H9 (cell line): Measurements from ENCODE around the gene HERC4. TPM values are rescaled to one million over a fixed set of nuclear protein-coding genes. Genes with fewer than 3 reads are reported as not detected.

Experiments
- DNase-seq: peaks from one replicate; pipeline ENCODE4 v3.0.0-alpha.2; 2017
- H2AFZ ChIP-seq: one replicate; pipeline ENCODE4 v1.6.1; 2013; ENCODE audit warnings: mild to moderate bottlenecking, low read length, control low read depth, moderate library complexity
- H2AK5ac ChIP-seq: 2 replicates; pipeline ENCODE4 v1.6.1; 2013; ENCODE audit warnings: low read length, control low read depth, mixed read lengths; ENCODE audit not compliant: insufficient read length
- H2BK120ac ChIP-seq: one replicate; pipeline ENCODE4 v1.6.1; 2013; ENCODE audit warnings: low read depth, mild to moderate bottlenecking, low read length, control low read depth, inconsistent platforms; ENCODE audit not compliant: poor library complexity, severe bottlenecking
- H2BK12ac ChIP-seq: 2 replicates; pipeline ENCODE4 v1.6.1; 2013; ENCODE audit warnings: low read length, control low read depth, mixed read lengths, low read depth; ENCODE audit not compliant: insufficient read length
- H2BK15ac ChIP-seq: 2 replicates; pipeline ENCODE4 v1.6.1; 2013; ENCODE audit warnings: low read depth, low read length, control low read depth
- H2BK20ac ChIP-seq: one replicate; pipeline ENCODE4 v1.6.1; 2013; ENCODE audit warnings: low read depth, mild to moderate bottlenecking, low read length, control low read depth, inconsistent platforms; ENCODE audit not compliant: poor library complexity, severe bottlenecking
- H2BK5ac ChIP-seq: 2 replicates; pipeline ENCODE4 v1.6.1; 2013; ENCODE audit warnings: low read length, control low read depth, mixed read lengths; ENCODE audit not compliant: insufficient read length
- H3K14ac ChIP-seq: 2 replicates; pipeline ENCODE4 v1.6.1; 2013; ENCODE audit warnings: low read length, control low read depth; ENCODE audit not compliant: insufficient read depth
- H3K18ac ChIP-seq: 2 replicates; pipeline ENCODE4 v1.6.1; 2013; ENCODE audit warnings: low read depth, mild to moderate bottlenecking, mixed read lengths, low read length, control low read depth; ENCODE audit not compliant: insufficient read length
- H3K23ac ChIP-seq: 2 replicates; pipeline ENCODE4 v1.6.1; 2013; ENCODE audit warnings: low read length, control low read depth, mixed read lengths, low read depth; ENCODE audit not compliant: insufficient read length
- H3K23me2 ChIP-seq: 2 replicates; pipeline ENCODE4 v1.6.1; 2013; ENCODE audit warnings: low read depth, mild to moderate bottlenecking, mixed read lengths, low read length, control low read depth; ENCODE audit not compliant: insufficient read length, poor library complexity, severe bottlenecking
- H3K27ac ChIP-seq: 2 replicates; pipeline ENCODE4 v1.5.1; 2013; ENCODE audit warnings: low read length, control low read depth, mixed read lengths, low read depth; ENCODE audit not compliant: insufficient read length
- H3K27me3 ChIP-seq: 2 replicates; pipeline ENCODE4 v1.6.1; 2013; ENCODE audit warnings: low read length, control low read depth, inconsistent platforms; ENCODE audit not compliant: insufficient read depth
- H3K4ac ChIP-seq: 2 replicates; pipeline ENCODE4 v1.6.1; 2013; ENCODE audit warnings: low read depth, mild to moderate bottlenecking, control low read depth, inconsistent platforms, low read length, moderate library complexity
- H3K4me1 ChIP-seq: 2 replicates; pipeline ENCODE4 v1.6.1; 2013; ENCODE audit warnings: low read length, control low read depth, inconsistent platforms; ENCODE audit not compliant: insufficient read depth
- H3K4me2 ChIP-seq: 2 replicates; pipeline ENCODE4 v1.6.1; 2013; ENCODE audit warnings: low read length, control low read depth, mixed read lengths; ENCODE audit not compliant: insufficient read length, insufficient read depth
- H3K56ac ChIP-seq: 2 replicates; pipeline ENCODE4 v1.6.1; 2013; ENCODE audit warnings: low read depth, mild to moderate bottlenecking, mixed read lengths, low read length, control low read depth; ENCODE audit not compliant: insufficient read length
- H3K79me1 ChIP-seq: 2 replicates; pipeline ENCODE4 v1.6.1; 2013; ENCODE audit warnings: low read depth, mild to moderate bottlenecking, moderate library complexity, low read length, control low read depth, inconsistent platforms; ENCODE audit not compliant: insufficient read depth, poor library complexity, severe bottlenecking
- H3K79me2 ChIP-seq: 2 replicates; pipeline ENCODE4 v1.6.1; 2013; ENCODE audit warnings: low read length, control low read depth, inconsistent platforms; ENCODE audit not compliant: insufficient read depth
- H3K9ac ChIP-seq: 2 replicates; pipeline ENCODE4 v1.6.1; 2013; ENCODE audit warnings: low read length, control low read depth, mixed read lengths; ENCODE audit not compliant: insufficient read length; ENCODE audit errors: extremely low read depth
- H3K9me3 ChIP-seq: one replicate; pipeline ENCODE4 v1.6.1; 2013; ENCODE audit warnings: low read depth, low read length, inconsistent platforms; ENCODE audit not compliant: control insufficient read depth
- H3T11ph ChIP-seq: one replicate; pipeline ENCODE4 v1.6.1; 2013; ENCODE audit warnings: mild to moderate bottlenecking, low read length, control low read depth, inconsistent platforms
- H4K20me1 ChIP-seq: one replicate; pipeline ENCODE4 v1.6.1; 2013; ENCODE audit not compliant: control insufficient read depth, insufficient read length, insufficient read depth
- H4K5ac ChIP-seq: 2 replicates; pipeline ENCODE4 v1.6.1; 2013; ENCODE audit warnings: low read depth, mild to moderate bottlenecking, mixed read lengths, low read length, control low read depth; ENCODE audit not compliant: insufficient read length
- H4K8ac ChIP-seq: replicated peaks from 2 replicates; pipeline ENCODE4 v1.6.1; 2013; ENCODE audit warnings: low read length, control low read depth, mixed read lengths, low read depth; ENCODE audit not compliant: insufficient read length
- H4K91ac ChIP-seq: 2 replicates; pipeline ENCODE4 v1.6.1; 2013; ENCODE audit warnings: low read depth, mild to moderate bottlenecking, moderate library complexity, mixed read lengths, low read length, control low read depth; ENCODE audit not compliant: insufficient read length
- H3K27ac Mint-ChIP-seq, 3 experiments: 2 replicates in 2 of 3; 3 replicates in 1 of 3; pipeline ENCODE4 v1.8.0; 2020 to 2021; ENCODE audit warnings: mixed read lengths in 3 of 3, mild to moderate bottlenecking in 1 of 3, moderate library complexity in 1 of 3
- H3K27me3 Mint-ChIP-seq: 2 replicates; pipeline ENCODE4 v1.8.0; 2021; ENCODE audit warnings: low read depth, mild to moderate bottlenecking, moderate library complexity, mixed read lengths
- H3K36me3 Mint-ChIP-seq, 3 experiments: 2 replicates in 2 of 3; 3 replicates in 1 of 3; pipeline ENCODE4 v1.8.0; 2020 to 2021; ENCODE audit warnings: low read depth in 3 of 3, mixed read lengths in 3 of 3; ENCODE audit not compliant: insufficient read depth in 1 of 3
- H3K4me1 Mint-ChIP-seq, 2 experiments: 2 replicates each; pipeline ENCODE4 v1.8.0; 2020; ENCODE audit warnings: mixed read lengths in 2 of 2
- H3K4me3 Mint-ChIP-seq, 2 experiments: 2 replicates in 1 of 2; 3 replicates in 1 of 2; pipeline ENCODE4 v1.8.0; 2020 to 2021; ENCODE audit warnings: mild to moderate bottlenecking in 2 of 2, mixed read lengths in 2 of 2, moderate library complexity in 1 of 2
- H3K9me3 Mint-ChIP-seq, 2 experiments: 2 replicates in 1 of 2; 3 replicates in 1 of 2; pipeline ENCODE4 v1.8.0; 2020; ENCODE audit warnings: mild to moderate bottlenecking in 2 of 2, mixed read lengths in 2 of 2, moderate library complexity in 1 of 2
- CTCF ChIP-seq: fragments of 200-600 bp; sonication (generic); conservative IDR thresholded peaks from 3 replicates; pipeline ENCODE4 v1.8.0; 2021; ENCODE audit warnings: antibody characterized with exemption, mild to moderate bottlenecking
- WGBS: extraction: QIAGEN DNeasy Blood & Tissue Kit; methylation state at CpG from one replicate; pipeline ENCODE4 v1.1.7; 2013; ENCODE audit warnings: missing lambda C conversion rate, low lambda C conversion rate, mixed read lengths; ENCODE audit not compliant: insufficient read length; ENCODE audit errors: extremely low coverage; 5-methylcytosine and 5-hydroxymethylcytosine counted together
- total RNA-seq: library from RNA; stranded (reverse); gene quantifications from 2 replicates; pipeline ENCODE4 v1.2.1, GENCODE V29; 2021

Gene HERC4
- total RNA-seq, 1 experiment from 2014 or later, result 24.5 TPM

DNA sequence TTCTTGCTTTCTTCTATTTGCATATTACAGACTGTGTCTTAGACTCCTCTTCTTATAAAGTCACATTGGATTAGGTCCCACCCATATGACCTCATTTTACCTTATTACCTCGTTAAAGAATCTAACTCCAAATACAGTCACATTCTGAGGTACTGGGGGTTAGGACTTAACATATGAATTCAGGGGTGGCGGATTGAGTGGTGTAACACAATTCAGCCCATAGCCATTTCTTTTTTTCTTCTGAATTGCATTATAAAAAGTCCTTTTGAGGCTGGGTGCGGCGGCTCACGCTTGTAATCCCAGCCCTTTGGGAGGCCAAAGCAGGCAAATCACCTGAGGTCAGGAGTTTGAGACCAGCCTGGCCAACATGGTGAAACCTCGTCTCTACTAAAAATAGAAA, 6.8 kb upstream of the HERC4 start:
- Histone ChIP-seq H2AK5ac (no peak overlapping the region), H4K5ac (no peak overlapping the region), H4K8ac (no peak overlapping the region), H3K23ac (no peak overlapping the region), H3K9me3 (no peaks in the 10 kb centered on the region), H3K27me3 (no peaks in the 10 kb centered on the region), H3K14ac (no peak overlapping the region), H2BK15ac (no peak overlapping the region), H3K79me2 (no peaks in the 10 kb centered on the region), H2BK5ac (no peak overlapping the region), H3K9ac (no peak overlapping the region), H2AFZ (no peak overlapping the region), H3K56ac (no peak overlapping the region), H4K20me1 (no peaks in the 10 kb centered on the region), H2BK12ac (no peak overlapping the region), H2BK20ac (no peak overlapping the region), H3K18ac (no peak overlapping the region), H3K4me2 (no peak overlapping the region), H3K4me1 (no peaks in the 10 kb centered on the region), H3K27ac (no peak overlapping the region), H3K4ac (no peak overlapping the region), H3K23me2 (peaks cover 3% of the 10 kb centered on the region), H2BK120ac (no peak overlapping the region), H3K79me1 (no peaks in the 10 kb centered on the region), H3T11ph (no peak overlapping the region), H4K91ac (no peak overlapping the region)
- no peak for DNase-seq
- H3K27me3 Mint-ChIP-seq, result no peaks in the 10 kb centered on the region
- H3K27ac Mint-ChIP-seq, result peak overlapping the region in 1 of 3 experiments; percentile 32; a peak in 2 of 7 replicates
- WGBS, result no CpG with 5 or more reads among the region's 6 CpGs
- no peaks in the 10 kb centered on the region for H3K36me3 Mint-ChIP-seq
- H3K4me1 Mint-ChIP-seq, result peaks cover 12 to 15% of the 10 kb centered on the region in 2 experiments
- no peaks in the 10 kb centered on the region for H3K9me3 Mint-ChIP-seq
- no peak for TF ChIP-seq CTCF
- H3K4me3 Mint-ChIP-seq, result no peak overlapping the region
